Prostate gland (tissue), 2 donors: Measurements from ENCODE around the gene DNAAF5. TPM values are rescaled to one million over a fixed set of nuclear protein-coding genes. Genes with fewer than 3 reads are reported as not detected.
"Not testable (repeated sequence)": the region's sequence is repeated elsewhere in the genome, so short reads cannot be mapped to it uniquely, and the experiment has no call there.

ENCODE experiments used
- DNase-seq: peaks from one replicate; pipeline ENCODE4 v3.0.0-alpha.2; 2019; ENCODE audit warnings: low spot score
- H3K27ac ChIP-seq, 2 donors: fragments of 200-600 bp; sonication (generic); 2 replicates each; pipeline ENCODE4 v1.5.1; 2017 to 2019
- H3K27me3 ChIP-seq: fragments of 200-600 bp; sonication (generic); replicated peaks from 2 replicates; pipeline ENCODE4 v1.5.1; 2019; ENCODE audit not compliant: insufficient read depth
- H3K36me3 ChIP-seq, 2 donors: fragments of 200-600 bp; sonication (generic); 1 replicate in 1 of 2; 2 replicates in 1 of 2; pipeline versions ENCODE4 v1.5.1 to v1.8.1; 2017 to 2019
- H3K4me1 ChIP-seq: fragments of 200-600 bp; sonication (generic); replicated peaks from 2 replicates; pipeline ENCODE4 v1.5.1; 2019
- H3K4me3 ChIP-seq, 2 donors: fragments of 200-600 bp; sonication (generic); 2 replicates each; pipeline ENCODE4 v1.5.1; 2017 to 2019
- H3K9me3 ChIP-seq: fragments of 200-600 bp; sonication (generic); 2 replicates; pipeline ENCODE4 v1.5.1; 2017
- CTCF ChIP-seq, 4 experiments: fragments of 200-600 bp in 2 of 4; fragments of 450-650 bp in 2 of 4; sonication (generic) in 2 of 4; IDR thresholded peaks; 1 replicate in 3 of 4; 2 replicates in 1 of 4; pipeline ENCODE4 v1.5.1; 2016 to 2019; ENCODE audit warnings: antibody characterized with exemption in 4 of 4, mild to moderate bottlenecking in 2 of 4, moderate library complexity in 2 of 4
- POLR2A ChIP-seq: fragments of 450-650 bp; IDR thresholded peaks from one replicate; pipeline ENCODE4 v1.6.1; 2016; ENCODE audit warnings: antibody characterized with exemption, mild to moderate bottlenecking
- POLR2AphosphoS5 ChIP-seq: sonication (generic); formaldehyde crosslinking; IDR thresholded peaks from one replicate; pipeline ENCODE4 v1.6.1; 2017; ENCODE audit warnings: antibody characterized with exemption
- WGBS: methylation state at CpG from one replicate; pipeline ENCODE4 v1.1.5; 2018; 5-methylcytosine and 5-hydroxymethylcytosine counted together
- intact Hi-C: fragments of 100-400 bp; cut with DNase I; formaldehyde crosslinking; loops from one replicate; pipeline ENCODE4 v1.14.2; 2022
- total RNA-seq, 2 donors: library from RNA; depleted of rRNA; stranded (reverse); fragments of >200 nt; gene quantifications; one replicate each; pipeline ENCODE4 v1.1.0, GENCODE V29; 2016

DNAAF5 gene
- total RNA-seq, 2 donors from 2014 or later, result 30.8 to 52.0 TPM

- Histone ChIP-seq H3K27ac (no peak overlapping the region), H3K27me3 (no peaks in the 10 kb centered on the region), H3K4me3 (no peak overlapping the region), H3K4me1 (no peaks in the 10 kb centered on the region), H3K36me3 (no peaks in the 10 kb centered on the region), H3K9me3 (no peaks in the 10 kb centered on the region)
- 80% methylated on average over 5 of the region's 5 CpGs for WGBS
- intact Hi-C loops, result no loop called here
- no peak for DNase-seq
- no peak for TF ChIP-seq POLR2AphosphoS5
- TF ChIP-seq POLR2A, result no peak
- TF ChIP-seq CTCF (IDR thresholded peaks at IDR 0.05), result no peak
These were observed 65.0 kb downstream of the DNAAF5 start for GRCh38 chr7:791519-791918.

GRCh38 chr7:794207-794606 lies 67.7 kb downstream of the DNAAF5 start:
- WGBS, result 91% methylated on average over 5 of the region's 5 CpGs
- DNase-seq, result no peak
- H3K27ac ChIP-seq, result no peak overlapping the region
- TF ChIP-seq CTCF (IDR thresholded peaks at IDR 0.05) (no peak), POLR2A (no peak), POLR2AphosphoS5 (no peak)
- H3K9me3 ChIP-seq, result no peaks in the 10 kb centered on the region
- no peaks in the 10 kb centered on the region for H3K36me3 ChIP-seq
- intact Hi-C loops, result no loop called here
- no peak overlapping the region for H3K4me3 ChIP-seq
- no peaks in the 10 kb centered on the region for H3K4me1 ChIP-seq
- H3K27me3 ChIP-seq, result no peaks in the 10 kb centered on the region

GRCh38 chr7:794671-795329 lies 68.3 kb downstream of the DNAAF5 start:
- WGBS, result 96% methylated on average over 28 of the region's 31 CpGs
- DNase-seq, result no peak
- TF ChIP-seq POLR2A, result no peak
- TF ChIP-seq POLR2AphosphoS5, result no peak
- TF ChIP-seq CTCF (IDR thresholded peaks at IDR 0.05), result no peak
- intact Hi-C loops, result no loop called here
- no peaks in the 10 kb centered on the region for H3K27me3 ChIP-seq
- no peaks in the 10 kb centered on the region for H3K9me3 ChIP-seq
- no peaks in the 10 kb centered on the region for H3K36me3 ChIP-seq
- H3K27ac ChIP-seq, result no peak overlapping the region
- no peaks in the 10 kb centered on the region for H3K4me1 ChIP-seq
- H3K4me3 ChIP-seq, result no peak overlapping the region

- intact Hi-C loops, DNase-seq, H3K27ac ChIP-seq, H3K36me3 ChIP-seq, H3K4me3 ChIP-seq, H3K4me1 ChIP-seq, H3K27me3 ChIP-seq, H3K9me3 ChIP-seq: not testable (repeated sequence)
- 87% methylated on average over 8 of the region's 10 CpGs for WGBS
These were observed 70.1 kb downstream of the DNAAF5 start for GRCh38 chr7:796434-797169.

GRCh38 chr7:798921-799470 lies 72.5 kb downstream of the DNAAF5 start:
- H3K27ac ChIP-seq, result no peak overlapping the region
- 95% methylated on average over 12 of the region's 12 CpGs for WGBS

More at GRCh38 chr7:798921-799470, 72.5 kb downstream of the DNAAF5 start:
- intact Hi-C loops, result no loop called here
- H3K4me1 ChIP-seq, result peaks cover 4% of the 10 kb centered on the region
- H3K36me3 ChIP-seq, result no peaks in the 10 kb centered on the region
- no peak for TF ChIP-seq CTCF (IDR thresholded peaks at IDR 0.05)
- TF ChIP-seq POLR2AphosphoS5, result no peak
- no peak for TF ChIP-seq POLR2A
- no peak overlapping the region for H3K4me3 ChIP-seq
- no peaks in the 10 kb centered on the region for H3K9me3 ChIP-seq
- H3K27me3 ChIP-seq, result no peaks in the 10 kb centered on the region
- no peak for DNase-seq
